ENCODE measurements around the gene MAEA. TPM values are rescaled to one million over a fixed set of nuclear protein-coding genes. Genes with fewer than 3 reads are reported as not detected.
A peak's percentile ranks its signal among the peaks of the same experiment; 100 is the strongest.

Gene MAEA
- polyA plus RNA-seq, 1 donor = 40.3 TPM

GRCh38 chr4:1353186-1354055, 63.7 kb downstream of the MAEA start:
- no peak for DNase-seq

- DNase-seq = no peak
These were observed 64.7 kb downstream of the MAEA start for GRCh38 chr4:1354136-1354982.

- DNase-seq = no peak
These were observed 65.2 kb downstream of the MAEA start for GRCh38 chr4:1354983-1355275.

GRCh38 chr4:1355378-1355777, 65.7 kb downstream of the MAEA start:
- DNase-seq = no peak

- peak; percentile 48 for DNase-seq
These were observed 66.7 kb downstream of the MAEA start for GRCh38 chr4:1356181-1356998.

GRCh38 chr4:1357356-1358248, 67.9 kb downstream of the MAEA start:
- no peak for DNase-seq

GRCh38 chr4:1358421-1359143, 68.9 kb downstream of the MAEA start:
- no peak for DNase-seq

GRCh38 chr4:1359144-1359501, 69.4 kb downstream of the MAEA start:
- DNase-seq = no peak

- no peak for DNase-seq
These were observed 70.3 kb downstream of the MAEA start for GRCh38 chr4:1359976-1360375.

GRCh38 chr4:1360423-1361283, 71.0 kb downstream of the MAEA start:
- no peak for DNase-seq

GRCh38 chr4:1361431-1361830, 71.7 kb downstream of the MAEA start:
- no peak for DNase-seq

- DNase-seq = no peak
These were observed 72.4 kb downstream of the MAEA start for GRCh38 chr4:1362046-1362445.

GRCh38 chr4:1362521-1362920, 72.8 kb downstream of the MAEA start:
- DNase-seq = no peak

GRCh38 chr4:1363513-1363912, 73.8 kb downstream of the MAEA start:
- DNase-seq = no peak

GRCh38 chr4:1364217-1364616, 74.5 kb downstream of the MAEA start:
- no peak for DNase-seq

GRCh38 chr4:1364748-1365147, 75.1 kb downstream of the MAEA start:
- DNase-seq = no peak

- no peak for DNase-seq
These were observed 75.8 kb downstream of the MAEA start for GRCh38 chr4:1365271-1366178.

- DNase-seq = no peak
These were observed 76.9 kb downstream of the MAEA start for GRCh38 chr4:1366371-1367229.
